Measurements from ENCODE around the gene TMEM51. TPM values are rescaled to one million over a fixed set of nuclear protein-coding genes. Genes with fewer than 3 reads are reported as not detected.

Gene TMEM51
- total and polyA plus RNA-seq, 10 donors = 3.5 to 13.8 (median 7.5) TPM

GRCh38 chr1:15155888-15156741 is 2.6 kb downstream of the TMEM51 start:
- TF ChIP-seq CTCF (IDR thresholded peaks at IDR 0.05 in 8 of 11, conservative IDR thresholded peaks at IDR 0.05 in 3 of 11) (no peak), POLR2AphosphoS5 (IDR thresholded peaks at IDR 0.05) (no peak), POLR2A (IDR thresholded peaks at IDR 0.05) (no peak)
- Histone ChIP-seq H3K36me3 (no peaks in the 10 kb centered on the region), H3K27ac (peak overlapping the region in 6 of 8 donors; percentile 10 to 77 (median 62)), H3K4me3 (peak overlapping the region in 2 of 8 donors; percentile 2 to 23), H3K9me3 (no peaks in the 10 kb centered on the region), H3K4me1 (peaks cover 11 to 87% (median 52%) of the 10 kb centered on the region in 6 donors), H3K27me3 (replicated peaks in 1 of 7) (peaks cover 0 to 45% (median 23%) of the 10 kb centered on the region in 7 donors)
- no peak for DNase-seq
- 47 to 56% (median 55%) methylated on average over 5 to 11 of the region's 11 CpGs for WGBS, 5 donors
- intact Hi-C loops (cut with DNase I; ENCODE audit: low total_unique reads) = loop anchor here (10.0 kb wide), 1 partner anchor 109 kb away; no protein-coding TSS in a partner anchor

GRCh38 chr1:15156807-15157380 is 3.3 kb downstream of the TMEM51 start:
- no peak for TF ChIP-seq POLR2A (IDR thresholded peaks at IDR 0.05)
- no peak for TF ChIP-seq POLR2AphosphoS5 (IDR thresholded peaks at IDR 0.05)
- TF ChIP-seq CTCF (IDR thresholded peaks at IDR 0.05 in 8 of 11, conservative IDR thresholded peaks at IDR 0.05 in 3 of 11) = no peak
- H3K27ac ChIP-seq = peak overlapping the region in 5 of 8 donors; percentile 10 to 75 (median 61)
- peaks cover 0 to 38% (median 23%) of the 10 kb centered on the region in 7 donors for H3K27me3 ChIP-seq (replicated peaks in 1 of 7)
- intact Hi-C loops (cut with DNase I; ENCODE audit: low total_unique reads) = loop anchor here (10.0 kb wide), 1 partner anchor 108 kb away; no protein-coding TSS in a partner anchor
- peaks cover 11 to 81% (median 51%) of the 10 kb centered on the region in 6 donors for H3K4me1 ChIP-seq
- DNase-seq = no peak
- WGBS, 5 donors = 71 to 89% (median 79%) methylated on average over 6 to 9 of the region's 9 CpGs
- H3K9me3 ChIP-seq = no peaks in the 10 kb centered on the region
- H3K36me3 ChIP-seq = no peaks in the 10 kb centered on the region
- no peak overlapping the region for H3K4me3 ChIP-seq

- Histone ChIP-seq H3K4me3 (no peak overlapping the region), H3K27me3 (replicated peaks in 1 of 7) (peaks cover 0 to 30% (median 20%) of the 10 kb centered on the region in 7 donors), H3K9me3 (no peaks in the 10 kb centered on the region), H3K36me3 (no peaks in the 10 kb centered on the region), H3K27ac (peak overlapping the region in 5 of 8 donors; percentile 33 to 64 (median 55)), H3K4me1 (peaks cover 11 to 72% (median 43%) of the 10 kb centered on the region in 6 donors)
- TF ChIP-seq POLR2A (IDR thresholded peaks at IDR 0.05) (no peak), POLR2AphosphoS5 (IDR thresholded peaks at IDR 0.05) (no peak), CTCF (IDR thresholded peaks at IDR 0.05 in 8 of 11, conservative IDR thresholded peaks at IDR 0.05 in 3 of 11) (no peak)
- intact Hi-C loops (cut with DNase I; ENCODE audit: low total_unique reads) = loop anchor here (10.0 kb wide), 1 partner anchor 107 kb away; no protein-coding TSS in a partner anchor
- DNase-seq = no peak
- 84 to 88% (median 86%) methylated on average over 17 of the region's 17 CpGs for WGBS, 5 donors
Observed at GRCh38 chr1:15157524-15158399, 4.2 kb downstream of the TMEM51 start.

Data from spleen (tissue), 11 donors.